ENCODE measurements around the gene TTC38.
"Not testable (repeated sequence)": the region's sequence is repeated elsewhere in the genome, so short reads cannot be mapped to it uniquely, and the experiment has no call there.

TTC38 gene

DNA sequence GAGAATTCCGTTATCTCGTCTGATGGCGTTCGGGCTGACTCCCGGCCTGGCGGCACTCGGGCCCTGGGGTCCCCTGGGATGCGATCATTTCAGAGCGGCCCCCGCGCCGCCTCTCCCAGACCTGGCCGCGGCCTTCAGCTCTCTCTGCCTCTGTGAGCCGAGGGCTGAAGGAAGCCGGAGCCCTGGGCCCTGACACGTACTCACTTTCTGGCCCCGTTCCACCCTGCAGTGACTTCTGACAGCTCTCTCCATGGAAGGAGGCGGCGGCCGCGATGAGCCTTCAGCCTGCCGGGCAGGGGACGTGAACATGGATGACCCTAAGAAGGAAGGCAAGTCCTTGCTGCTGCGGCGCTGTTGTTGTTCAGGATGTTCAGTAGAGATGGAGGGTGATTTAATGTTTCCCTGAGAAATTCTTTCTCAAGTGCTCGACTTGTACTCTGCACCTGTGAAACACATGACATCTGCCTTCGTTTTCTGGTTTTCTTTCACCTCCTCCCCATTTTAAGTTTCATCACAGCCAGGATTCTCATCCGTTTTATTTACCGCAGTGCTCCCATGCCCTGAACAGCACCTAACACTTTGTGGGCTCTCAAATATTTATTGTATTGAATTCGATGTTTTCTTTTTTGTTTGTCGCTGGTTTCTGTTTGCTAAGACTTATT is 29.5 kb downstream of the TTC38 start:
- no peak for DNase-seq

DNA sequence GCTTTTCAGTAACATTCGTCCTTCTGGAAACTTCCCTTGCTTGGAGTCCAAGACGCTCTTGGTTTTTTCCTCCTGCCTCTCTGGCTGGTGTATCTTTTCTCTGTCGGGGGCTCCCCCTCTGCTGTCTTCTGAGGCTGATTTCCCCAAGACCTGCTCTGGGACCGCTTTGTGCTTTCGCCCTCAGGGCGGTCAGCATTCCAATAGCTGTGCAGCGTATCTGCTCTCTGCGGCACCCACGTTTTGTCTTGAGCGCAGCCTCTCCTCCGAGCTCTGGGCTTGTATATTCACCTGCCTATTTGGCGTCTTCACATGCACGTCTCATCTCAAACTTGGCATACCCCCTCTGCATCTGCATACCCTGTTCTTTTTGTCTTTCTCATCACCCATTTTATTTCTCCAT is 31.3 kb downstream of the TTC38 start:
- no peak for DNase-seq

DNA sequence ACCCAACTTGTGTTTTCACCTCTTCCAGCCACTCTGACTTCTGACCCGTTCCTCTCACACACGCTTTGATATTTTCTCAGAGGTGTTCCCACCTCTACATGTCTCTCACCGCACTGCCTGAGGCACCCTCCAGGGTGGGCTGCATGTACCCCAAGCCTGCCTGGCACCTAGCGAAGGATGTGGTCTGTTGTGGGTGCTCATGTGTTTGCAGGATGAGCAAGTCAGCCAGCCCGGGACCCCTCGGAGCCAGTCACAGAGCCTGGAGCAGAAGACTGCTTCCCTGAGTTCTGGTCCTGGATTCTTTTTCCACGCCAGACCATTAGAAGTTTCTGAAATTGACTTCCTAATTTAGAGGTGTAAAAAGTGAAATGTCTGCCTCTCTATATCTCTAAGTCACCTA is 32.7 kb downstream of the TTC38 start:
- no peak for DNase-seq

DNA sequence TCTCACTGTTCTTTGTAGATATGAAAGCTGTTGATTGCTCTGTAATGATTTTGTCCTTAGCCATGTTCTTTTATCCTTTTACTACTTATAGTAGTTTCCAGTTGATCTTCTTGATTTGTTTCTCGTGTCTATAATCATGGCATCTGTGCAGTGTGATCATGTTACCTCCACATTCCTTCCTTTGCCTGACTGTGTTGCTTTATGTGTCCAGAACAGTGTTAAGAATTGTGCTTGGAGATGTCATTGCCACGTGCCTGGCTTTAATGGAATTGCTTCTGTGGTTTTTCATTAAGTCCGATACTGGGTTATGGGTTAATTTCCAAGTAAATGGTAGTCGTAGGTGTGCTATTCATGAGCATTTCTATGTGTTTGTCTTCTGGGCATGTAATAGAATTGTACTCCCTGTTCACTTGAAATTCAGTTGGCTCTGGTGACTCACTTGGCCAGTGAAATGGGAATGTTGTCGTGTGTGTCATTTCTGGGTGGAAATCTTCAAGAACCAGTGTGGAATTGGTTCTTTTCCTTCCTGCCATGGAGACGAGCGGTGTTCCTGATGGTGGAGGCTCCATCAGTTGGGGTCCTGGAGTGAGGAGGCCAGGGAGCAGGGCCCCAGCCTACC is 35.6 kb downstream of the TTC38 start:
- no peak for DNase-seq

DNA sequence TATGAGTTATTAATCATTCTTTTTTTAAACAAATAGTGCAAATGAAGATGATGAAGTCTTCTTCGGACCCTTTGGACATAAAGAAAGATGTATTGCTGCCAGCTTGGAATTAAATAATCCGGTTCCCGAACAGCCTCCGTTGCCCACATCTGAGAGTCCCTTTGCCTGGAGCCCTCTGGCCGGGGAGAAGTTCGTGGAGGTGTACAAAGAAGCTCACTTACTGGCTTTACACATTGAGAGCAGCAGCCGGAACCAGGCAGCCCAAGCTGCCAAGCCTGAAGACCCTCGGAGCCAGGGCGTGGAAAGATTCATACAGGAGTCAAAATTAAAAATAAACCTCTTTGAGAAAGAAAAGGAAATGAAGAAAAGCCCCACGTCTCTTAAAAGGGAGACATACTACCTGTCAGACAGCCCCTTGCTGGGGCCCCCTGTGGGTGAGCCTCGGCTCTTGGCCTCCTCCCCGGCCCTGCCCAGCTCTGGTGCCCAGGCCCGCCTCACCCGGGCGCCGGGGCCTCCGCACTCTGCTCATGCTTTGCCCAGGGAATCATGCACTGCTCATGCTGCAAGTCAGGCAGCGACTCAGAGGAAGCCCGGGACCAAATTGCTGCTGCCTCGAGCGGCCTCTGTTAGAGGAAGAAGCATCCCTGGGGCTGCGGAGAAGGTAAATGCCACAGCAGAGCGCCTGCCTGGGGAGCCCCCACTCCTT is 40.6 kb downstream of the TTC38 start:
- no peak for DNase-seq

DNA sequence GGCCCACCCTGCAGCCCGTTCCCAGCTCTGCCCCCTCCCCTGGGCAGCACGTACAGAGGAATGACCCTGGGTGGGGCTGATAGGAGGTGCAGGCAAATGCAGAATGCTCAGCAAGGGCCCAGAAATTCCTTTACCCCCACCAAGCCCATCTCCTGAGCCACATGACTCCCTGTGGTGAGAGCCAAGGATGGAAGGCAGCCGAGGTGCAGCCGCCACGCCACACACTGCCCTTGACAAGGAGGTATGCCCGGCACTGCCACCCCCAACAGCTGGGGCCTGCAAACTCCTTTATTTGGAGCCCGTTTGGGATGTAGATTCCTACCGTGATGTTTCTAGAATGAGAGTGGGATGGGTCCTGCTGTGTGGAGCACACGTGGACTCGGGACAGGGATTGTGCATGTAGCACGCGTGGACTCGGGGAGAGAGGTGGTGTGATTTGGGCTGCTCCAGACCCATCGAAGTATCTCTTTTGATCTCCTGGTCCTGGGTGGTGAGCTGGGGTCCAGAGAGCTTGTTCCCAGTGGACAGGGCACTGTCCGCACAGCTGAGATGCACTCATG is 41.8 kb downstream of the TTC38 start:
- no peak for DNase-seq

DNA sequence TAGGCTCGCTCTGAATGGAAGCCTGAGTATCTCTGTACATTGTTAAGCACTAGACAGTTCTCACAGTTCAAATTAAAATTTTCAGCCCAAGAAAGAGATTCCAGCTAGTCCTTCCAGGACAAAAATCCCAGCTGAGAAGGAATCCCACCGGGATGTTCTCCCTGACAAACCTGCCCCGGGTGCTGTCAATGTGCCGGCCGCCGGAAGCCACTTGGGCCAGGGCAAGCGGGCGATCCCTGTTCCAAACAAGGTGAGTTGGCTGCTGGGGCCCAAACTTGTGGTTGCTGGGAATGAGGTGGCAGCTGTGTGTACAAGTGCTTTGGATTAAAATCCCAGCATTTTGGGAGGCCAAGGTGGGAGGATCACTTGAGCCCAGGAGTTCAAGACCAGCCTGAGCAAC is 44.2 kb downstream of the TTC38 start:
- DNase-seq, result no peak

DNA sequence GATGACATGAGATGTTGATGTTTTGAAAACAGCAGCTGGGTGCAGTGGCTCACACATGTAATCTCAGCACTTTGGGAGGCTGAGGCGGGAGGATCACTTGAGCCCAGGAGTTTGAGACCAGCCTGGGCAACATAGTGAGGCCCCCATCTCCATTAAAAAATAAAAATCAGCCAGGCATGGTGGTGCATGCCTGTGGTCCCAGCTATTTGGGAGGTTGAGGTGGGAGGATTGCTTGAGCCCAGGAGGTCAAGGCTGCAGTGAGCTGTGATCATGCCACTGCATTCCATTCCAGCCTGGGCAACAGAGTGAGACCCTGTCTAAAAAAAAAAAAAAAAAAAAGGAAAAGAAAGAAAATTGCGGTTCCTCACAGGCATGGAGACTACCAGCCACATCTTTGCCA is 45.0 kb downstream of the TTC38 start:
- not testable (repeated sequence) for DNase-seq

DNA sequence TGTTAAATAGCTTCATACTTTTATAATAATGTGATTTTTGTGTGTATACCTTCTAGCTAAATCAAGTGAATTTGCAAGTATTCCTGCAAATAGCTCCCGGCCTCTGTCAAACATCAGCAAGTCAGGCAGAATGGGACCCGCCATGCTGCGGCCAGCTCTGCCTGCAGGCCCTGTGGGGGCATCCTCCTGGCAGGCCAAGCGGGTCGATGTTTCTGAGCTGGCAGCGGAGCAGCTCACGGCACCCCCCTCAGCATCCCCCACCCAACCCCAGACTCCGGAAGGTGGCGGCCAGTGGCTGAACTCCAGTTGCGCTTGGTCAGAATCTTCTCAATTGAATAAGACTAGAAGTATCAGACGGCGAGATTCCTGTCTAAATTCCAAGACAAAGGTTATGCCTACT is 48.2 kb downstream of the TTC38 start:
- DNase-seq, result no peak

DNA sequence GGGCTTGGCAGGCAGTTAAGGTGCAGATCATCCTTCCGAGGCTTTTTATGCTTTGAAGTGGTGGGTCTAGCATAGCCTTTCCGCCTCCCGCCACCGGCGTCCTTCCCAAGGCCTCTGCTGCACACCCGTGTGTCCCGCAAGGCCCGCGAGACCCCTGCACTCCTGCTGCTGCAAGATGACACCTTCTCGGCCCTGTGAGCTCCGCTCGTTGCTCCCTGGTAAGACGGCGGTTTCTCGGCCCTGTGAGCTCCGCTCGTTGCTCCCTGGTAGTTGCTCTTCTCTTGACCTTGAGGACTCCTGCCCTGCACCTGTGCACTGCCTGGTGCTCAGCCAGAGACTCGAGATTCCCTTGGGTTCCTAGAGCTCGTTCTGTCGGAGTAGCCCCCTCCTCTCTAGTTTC is 49.8 kb downstream of the TTC38 start:
- DNase-seq, result no peak

DNA sequence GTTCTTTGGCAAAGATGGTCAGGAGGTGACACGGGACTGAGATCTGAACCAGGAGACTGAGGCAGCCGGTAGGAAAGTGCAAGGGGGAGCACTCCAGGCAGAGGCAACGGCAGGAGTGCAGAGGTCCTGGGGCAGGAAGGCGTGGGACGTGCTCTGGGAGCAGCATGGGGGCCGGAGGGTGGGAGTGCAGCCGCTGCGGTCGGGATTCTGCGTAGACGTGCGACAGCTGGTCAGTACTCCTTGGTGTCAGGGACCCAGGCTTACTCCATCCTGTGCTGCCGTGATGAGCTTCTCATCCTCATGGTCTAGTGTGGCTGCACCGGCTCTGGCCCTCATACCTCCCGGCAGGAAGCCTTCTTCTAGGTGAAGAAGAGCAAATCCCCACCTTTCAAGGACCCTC is 50.8 kb downstream of the TTC38 start:
- DNase-seq, result no peak

DNA sequence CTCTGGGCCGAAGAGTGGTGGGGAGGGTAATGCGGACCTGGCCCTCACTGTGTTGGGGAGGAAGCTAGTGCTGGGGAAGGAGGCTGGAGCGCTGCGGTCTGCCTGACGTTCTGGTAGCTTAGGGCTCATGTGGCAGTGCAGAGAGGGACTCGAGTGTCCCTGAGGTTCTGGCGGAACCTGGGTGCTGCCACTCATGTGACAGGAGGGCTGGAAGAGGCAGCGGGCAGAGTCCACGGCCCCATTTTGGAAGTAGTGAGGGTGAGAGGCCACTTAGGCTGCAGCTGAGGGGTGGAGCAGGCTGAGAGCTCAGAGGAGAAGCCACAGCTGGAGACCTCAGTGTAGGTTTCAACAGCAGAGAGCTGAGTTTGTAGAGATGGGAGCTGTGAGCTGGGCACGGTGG is 51.5 kb downstream of the TTC38 start:
- no peak for DNase-seq

DNA sequence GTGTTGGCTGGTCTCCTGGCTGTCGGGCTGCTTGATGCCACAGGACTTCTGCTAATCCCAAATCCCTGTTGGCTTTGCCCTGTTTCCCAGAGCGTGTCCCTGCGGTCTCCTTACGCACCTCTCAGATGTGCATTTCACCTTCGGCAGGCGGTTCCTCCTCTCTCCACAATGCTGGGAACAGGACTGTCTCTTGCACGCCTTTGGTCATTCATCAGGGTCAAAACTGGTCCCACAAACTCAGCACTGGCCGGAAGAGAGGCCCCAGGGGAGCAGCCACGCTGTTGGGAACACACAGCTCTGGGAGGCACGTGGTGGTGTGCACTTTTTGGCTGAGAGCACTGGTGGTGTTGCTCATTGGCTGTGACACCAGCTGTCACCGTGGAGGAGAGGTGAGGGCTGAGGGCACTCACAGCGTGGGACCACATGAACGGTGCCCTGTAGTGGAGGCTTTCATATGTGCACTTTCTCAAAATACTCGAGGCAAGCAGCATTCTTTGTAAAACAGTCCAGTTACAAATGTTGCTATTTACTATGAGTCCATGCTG is 52.4 kb downstream of the TTC38 start:
- no peak for DNase-seq

DNA sequence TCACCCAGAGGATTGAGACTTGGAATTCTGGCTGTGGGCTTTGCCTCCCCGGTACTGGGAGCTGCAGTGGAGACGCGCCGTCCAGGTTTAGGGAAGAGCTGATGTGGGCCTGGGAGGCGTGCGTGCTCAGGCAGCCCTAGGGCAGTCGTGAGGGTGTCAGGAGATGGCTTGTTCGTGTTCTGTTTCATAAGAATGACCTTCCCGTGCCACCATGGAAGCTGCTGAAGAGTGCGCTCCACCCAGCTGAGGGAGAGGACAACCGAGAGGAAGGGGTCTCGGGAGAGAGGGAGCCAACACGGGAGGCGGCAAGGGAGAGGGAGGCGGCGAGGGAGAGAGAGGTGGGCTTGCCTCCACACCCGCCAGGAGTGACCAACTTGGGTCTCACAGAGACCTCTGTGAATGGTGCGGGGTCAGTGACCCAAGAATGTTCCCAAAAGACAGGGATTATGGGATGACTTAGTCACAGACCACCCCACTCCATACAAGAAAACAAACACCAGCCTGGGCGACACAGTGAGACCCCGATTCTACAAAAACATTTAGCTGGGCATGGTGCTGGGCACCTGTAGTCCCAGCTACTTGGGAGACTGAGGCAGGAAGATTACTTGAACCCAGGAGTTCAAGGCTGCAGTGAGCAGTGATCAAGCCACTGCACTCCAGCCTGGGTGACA is 53.0 kb downstream of the TTC38 start:
- no peak for DNase-seq

DNA sequence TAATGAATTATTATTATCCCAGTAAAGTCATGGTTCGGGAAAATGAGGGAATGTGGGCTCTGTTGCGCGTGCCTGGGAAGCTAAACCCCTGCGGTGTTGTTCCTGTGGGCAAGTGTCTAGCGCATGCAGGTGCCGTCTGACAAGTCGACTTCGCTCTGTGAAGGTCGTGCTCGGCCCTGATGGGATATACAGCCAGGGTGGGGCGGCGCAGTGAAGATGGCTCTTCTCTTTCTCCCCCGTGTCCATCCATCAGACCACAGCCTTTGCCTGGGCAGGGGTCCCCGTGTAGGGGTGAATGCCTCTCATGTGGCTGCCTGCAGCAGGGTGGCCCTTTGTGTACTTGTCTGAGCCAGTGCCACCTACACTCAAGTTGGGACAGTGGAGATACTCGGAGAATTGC is 54.9 kb downstream of the TTC38 start:
- DNase-seq, result no peak

DNA sequence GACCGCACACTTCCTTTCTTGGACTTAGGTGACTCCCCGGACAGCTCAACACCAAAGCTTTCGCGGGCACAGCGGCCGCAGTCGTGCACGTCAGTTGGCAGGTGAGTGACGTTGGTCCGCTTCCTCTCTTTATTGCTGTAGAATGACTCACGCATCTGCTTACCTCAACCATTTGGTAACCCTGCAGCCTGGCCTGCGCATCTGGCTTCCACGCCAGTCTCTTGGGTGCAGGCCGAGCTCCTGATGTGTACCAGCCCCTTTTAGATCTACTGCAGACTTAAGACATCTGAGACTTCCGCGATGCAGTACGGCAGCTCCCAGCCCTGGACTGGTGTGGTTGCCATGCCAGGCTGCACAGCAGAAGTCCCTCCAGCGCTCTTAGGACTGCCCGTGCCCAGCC is 55.4 kb downstream of the TTC38 start:
- DNase-seq, result no peak

DNA sequence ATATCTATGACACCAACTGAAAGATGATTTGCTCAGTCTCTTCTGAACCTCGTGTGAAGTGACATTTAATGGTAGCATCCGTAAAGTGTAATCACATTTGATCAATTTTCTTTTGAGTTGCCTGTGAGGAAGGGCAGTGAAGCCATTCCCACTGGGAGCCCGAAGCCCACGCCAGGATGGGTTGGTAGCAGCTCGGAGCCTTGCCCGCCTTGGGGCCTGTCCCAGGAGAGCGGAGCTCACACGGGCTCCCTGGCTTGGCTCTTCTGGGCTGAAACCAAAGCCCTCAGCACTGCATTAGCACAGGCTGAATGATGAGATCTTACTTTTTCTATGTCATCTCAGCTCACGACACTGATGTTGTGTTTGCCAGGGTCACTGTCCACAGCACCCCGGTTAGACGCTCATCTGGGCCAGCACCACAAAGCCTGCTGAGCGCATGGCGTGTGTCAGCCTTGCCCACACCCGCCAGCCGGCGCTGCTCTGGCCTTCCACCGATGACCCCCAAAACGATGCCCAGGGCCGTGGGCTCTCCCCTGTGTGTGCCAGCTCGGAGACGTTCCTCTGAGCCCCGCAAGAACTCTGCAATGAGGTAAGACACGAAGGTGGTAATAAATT is 58.4 kb downstream of the TTC38 start:
- no peak for DNase-seq

DNA sequence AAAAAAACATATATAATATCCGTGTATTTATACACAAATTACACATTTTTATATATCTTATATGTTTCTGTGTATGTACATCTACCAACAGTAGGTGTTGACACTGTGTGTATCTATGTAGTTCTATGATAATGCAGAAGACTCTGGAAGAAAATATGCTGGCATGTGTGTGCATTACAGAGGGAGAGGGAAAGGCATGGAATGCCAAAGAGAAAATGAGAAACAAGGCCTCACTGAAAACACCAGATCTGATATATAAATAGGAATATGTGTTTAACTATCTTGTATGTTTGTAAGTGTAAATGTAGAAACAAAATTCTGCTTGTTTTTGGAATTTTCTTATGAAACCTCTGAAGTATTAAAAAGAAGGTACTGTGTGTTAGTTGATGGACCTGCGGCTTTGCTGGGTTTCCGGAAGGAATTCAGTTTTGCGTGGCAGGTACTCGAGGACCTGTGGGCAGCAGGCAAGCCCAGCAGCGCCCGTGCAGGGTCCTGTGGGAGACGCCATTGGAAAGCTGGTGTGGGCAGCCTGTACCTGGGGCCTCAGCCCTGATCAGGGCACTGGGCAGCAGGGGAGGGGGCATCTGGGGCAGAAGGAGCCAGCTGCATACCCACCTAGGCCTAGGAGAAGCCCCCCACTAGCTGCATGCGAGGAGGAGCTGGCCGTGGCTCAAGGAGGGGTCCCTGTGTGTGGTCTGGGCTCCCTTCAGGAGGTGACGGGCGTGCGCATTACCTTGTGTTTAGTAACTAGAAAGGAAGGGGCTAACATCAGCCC is 60.1 kb downstream of the TTC38 start:
- no peak for DNase-seq

DNA sequence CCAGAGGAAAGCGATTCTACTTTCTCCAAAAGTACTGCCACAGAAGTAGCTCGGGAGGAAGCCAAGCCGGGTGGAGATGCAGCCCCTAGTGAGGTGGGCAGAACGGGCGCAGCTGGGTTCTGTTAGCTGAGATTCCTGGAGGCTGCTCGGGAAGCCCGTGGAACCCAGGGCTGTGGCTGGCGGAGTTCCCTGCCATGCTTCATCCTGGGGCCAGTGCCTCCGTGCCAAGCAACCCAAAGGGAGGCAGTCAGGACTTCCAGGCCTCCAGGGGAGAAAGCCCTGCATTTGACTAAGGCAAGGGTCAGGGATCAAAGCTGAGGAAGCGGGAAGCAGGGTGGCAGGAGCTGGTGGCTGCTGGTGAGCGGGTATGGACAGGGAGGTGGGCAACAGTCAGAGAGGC is 61.0 kb downstream of the TTC38 start:
- DNase-seq, result no peak

DNA sequence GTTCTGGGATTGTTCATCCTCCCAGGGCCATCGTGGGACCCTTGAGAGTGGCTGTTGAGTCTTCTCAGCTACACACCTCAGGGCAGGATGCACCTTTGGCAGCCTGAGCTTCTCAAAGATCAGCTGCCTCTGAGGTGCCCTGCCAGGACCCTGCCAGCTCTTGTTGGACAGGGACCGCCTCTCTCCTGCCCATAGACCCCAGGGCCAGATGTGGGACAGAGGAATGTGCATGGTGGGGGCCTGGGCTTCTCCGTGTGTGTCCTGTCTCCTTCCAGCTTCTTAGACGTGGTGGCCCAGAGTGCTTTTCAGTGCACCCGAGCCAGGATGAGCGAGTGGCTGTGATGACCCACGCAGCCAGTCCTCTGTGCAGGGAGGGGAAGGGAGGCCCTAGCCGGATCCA is 61.8 kb downstream of the TTC38 start:
- DNase-seq, result no peak

DNA sequence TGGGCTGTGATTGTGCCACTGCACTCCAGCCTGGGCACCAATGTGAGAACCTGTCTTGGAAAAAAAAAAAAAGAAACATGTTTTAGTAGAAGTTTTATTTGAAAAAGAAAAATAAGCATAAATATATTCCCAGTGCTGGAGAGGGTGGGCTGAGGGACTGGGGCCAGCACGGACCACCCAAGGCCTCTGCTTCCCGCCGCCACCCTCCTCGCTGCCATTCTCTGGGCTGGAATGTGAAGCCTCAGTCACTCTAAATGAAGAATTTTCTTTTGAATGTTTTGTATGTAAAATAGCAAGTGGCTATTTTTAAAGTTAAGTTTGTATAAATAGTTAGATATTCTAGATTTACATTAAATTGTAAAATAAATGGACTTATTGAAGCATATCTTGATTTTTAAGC is 62.6 kb downstream of the TTC38 start:
- no peak for DNase-seq

DNA sequence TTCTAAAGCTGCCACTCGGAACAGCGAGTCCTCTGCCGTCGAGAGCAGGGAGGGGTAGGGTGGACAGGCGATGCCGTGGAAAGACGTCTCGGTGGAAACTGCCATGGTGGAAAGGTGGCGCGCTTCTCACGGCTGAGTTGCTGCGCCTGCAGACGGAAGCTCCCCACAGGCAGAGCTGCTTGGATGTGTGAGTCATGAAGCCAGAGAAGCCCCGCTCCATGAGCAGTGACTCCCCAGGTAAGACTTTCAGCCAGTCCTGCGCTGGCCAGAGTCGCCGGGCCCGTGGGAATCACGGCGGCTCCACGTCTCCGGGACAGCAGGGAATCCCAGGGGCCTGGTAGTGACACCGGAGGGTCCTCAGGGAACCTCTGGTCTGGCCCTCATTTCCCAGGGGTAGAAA is 63.7 kb downstream of the TTC38 start:
- DNase-seq, result no peak
